ENCODE results near the gene CENPN. TPM values are rescaled to one million over a fixed set of nuclear protein-coding genes. Genes with fewer than 3 reads are reported as not detected.

CENPN gene
- polyA plus RNA-seq, 1 donor (not counting 4 experiments of a cell fraction or from before 2014, with no cell fraction given) = 29.2 TPM

- DNase-seq (ENCODE audit: low read depth, low spot score) = no peak
- H3K9ac ChIP-seq (ENCODE audit: control insufficient read depth, extremely low read depth, insufficient read depth, low read length) = no peak overlapping the region
- no peaks in the 10 kb centered on the region for H3K36me3 ChIP-seq (ENCODE audit: control insufficient read depth in 2 of 2, extremely low read depth in 1 of 2, insufficient read depth in 2 of 2, low read length in 2 of 2)
- no peaks in the 10 kb centered on the region for H4K20me1 ChIP-seq (ENCODE audit: control insufficient read depth, extremely low read depth, insufficient read depth, low read length)
- no peaks in the 10 kb centered on the region for H3K9me1 ChIP-seq (ENCODE audit: control insufficient read depth, extremely low read depth, insufficient read depth, low read length)
- H3K9me3 ChIP-seq (ENCODE audit: control insufficient read depth, low read depth, low read length) = no peaks in the 10 kb centered on the region
- FAIRE-seq = no peak
- H3K27me3 ChIP-seq (ENCODE audit: control insufficient read depth, extremely low read depth, insufficient read depth, low read length) = no peaks in the 10 kb centered on the region
- no peak overlapping the region for H3K4me3 ChIP-seq (ENCODE audit: control insufficient read depth in 2 of 3, extremely low read depth in 1 of 3, insufficient read depth in 2 of 3, low read depth in 1 of 3, low read length in 3 of 3)
- H3K79me2 ChIP-seq (ENCODE audit: control insufficient read depth, insufficient read depth, low read length) = no peaks in the 10 kb centered on the region
- no peak overlapping the region for H2AFZ ChIP-seq (ENCODE audit: control insufficient read depth, low read length)
- TF ChIP-seq CTCF (optimal IDR thresholded peaks at IDR 0.05 in 1 of 3, IDR thresholded peaks at IDR 0.05 in 1 of 3, conservative IDR thresholded peaks at IDR 0.05 in 1 of 3; ENCODE audit: extremely low read depth in 1 of 3, insufficient read depth in 2 of 3, low read length in 3 of 3) = no peak
- no peak for TF ChIP-seq EZH2 (IDR thresholded peaks at IDR 0.05; ENCODE audit: low read length)
- dilution Hi-C loops (cut with MboI; ENCODE audit: extremely low pct_ligation_motif_present, low sequenced_read_pairs) = no loop called here
- H3K4me2 ChIP-seq (ENCODE audit: control insufficient read depth, extremely low read depth, insufficient read depth, low read depth, low read length) = no peak overlapping the region
- H3K4me1 ChIP-seq (ENCODE audit: control insufficient read depth, extremely low read depth, insufficient read depth, low read length) = no peaks in the 10 kb centered on the region
- no peak overlapping the region for H3K27ac ChIP-seq (ENCODE audit: control insufficient read depth, insufficient read depth, low read length)
Measured at GRCh38 chr16:81060576-81061306, 53.7 kb downstream of the CENPN start.

- Histone ChIP-seq H2AFZ (ENCODE audit: control insufficient read depth, low read length) (no peak overlapping the region), H3K9me1 (ENCODE audit: control insufficient read depth, extremely low read depth, insufficient read depth, low read length) (no peaks in the 10 kb centered on the region), H3K9me3 (ENCODE audit: control insufficient read depth, low read depth, low read length) (no peaks in the 10 kb centered on the region), H3K79me2 (ENCODE audit: control insufficient read depth, insufficient read depth, low read length) (no peaks in the 10 kb centered on the region), H3K4me1 (ENCODE audit: control insufficient read depth, extremely low read depth, insufficient read depth, low read length) (no peaks in the 10 kb centered on the region), H3K27ac (ENCODE audit: control insufficient read depth, insufficient read depth, low read length) (no peak overlapping the region), H4K20me1 (ENCODE audit: control insufficient read depth, extremely low read depth, insufficient read depth, low read length) (no peaks in the 10 kb centered on the region), H3K36me3 (ENCODE audit: control insufficient read depth in 2 of 2, extremely low read depth in 1 of 2, insufficient read depth in 2 of 2, low read length in 2 of 2) (no peaks in the 10 kb centered on the region), H3K4me3 (ENCODE audit: control insufficient read depth in 2 of 3, extremely low read depth in 1 of 3, insufficient read depth in 2 of 3, low read depth in 1 of 3, low read length in 3 of 3) (no peak overlapping the region), H3K9ac (ENCODE audit: control insufficient read depth, extremely low read depth, insufficient read depth, low read length) (no peak overlapping the region), H3K4me2 (ENCODE audit: control insufficient read depth, extremely low read depth, insufficient read depth, low read depth, low read length) (no peak overlapping the region), H3K27me3 (ENCODE audit: control insufficient read depth, extremely low read depth, insufficient read depth, low read length) (no peaks in the 10 kb centered on the region)
- no peak for DNase-seq (ENCODE audit: low read depth, low spot score)
- dilution Hi-C loops (cut with MboI; ENCODE audit: extremely low pct_ligation_motif_present, low sequenced_read_pairs) = no loop called here
- no peak for TF ChIP-seq EZH2 (IDR thresholded peaks at IDR 0.05; ENCODE audit: low read length)
- TF ChIP-seq CTCF (optimal IDR thresholded peaks at IDR 0.05 in 1 of 3, IDR thresholded peaks at IDR 0.05 in 1 of 3, conservative IDR thresholded peaks at IDR 0.05 in 1 of 3; ENCODE audit: extremely low read depth in 1 of 3, insufficient read depth in 2 of 3, low read length in 3 of 3) = no peak
- no peak for FAIRE-seq
Measured at GRCh38 chr16:81061307-81061640, 54.3 kb downstream of the CENPN start.

All from keratinocyte (primary cell).